HG03135 (cell line): ENCODE data around the gene MTFR1L.
"Not testable (repeated sequence)": the region's sequence is repeated elsewhere in the genome, so short reads cannot be mapped to it uniquely, and the experiment has no call there.

Source experiments
- ATAC-seq: cut with Tn5 transposase; IDR thresholded peaks from one replicate; pipeline ENCODE4 v1.9.1; 2021; ENCODE audit warnings: mild to moderate bottlenecking, moderate library complexity; ENCODE audit not compliant: unreplicated experiment

Gene MTFR1L

GRCh38 chr1:25821630-25822091, 1.9 kb downstream of the MTFR1L start:
- ATAC-seq = no peak

GRCh38 chr1:25825605-25826004, 5.9 kb downstream of the MTFR1L start:
- no peak for ATAC-seq

- ATAC-seq = no peak
Observed at GRCh38 chr1:25826571-25826970, 6.8 kb downstream of the MTFR1L start.

GRCh38 chr1:25828491-25828890, 8.7 kb downstream of the MTFR1L start:
- no peak for ATAC-seq

- ATAC-seq = no peak
Observed at GRCh38 chr1:25829046-25829445, 9.3 kb downstream of the MTFR1L start.

GRCh38 chr1:25831569-25832196, 11.9 kb downstream of the MTFR1L start:
- no peak for ATAC-seq

GRCh38 chr1:25832336-25833037, 12.7 kb downstream of the MTFR1L start:
- ATAC-seq = no peak

- ATAC-seq = no peak
Observed at GRCh38 chr1:25833158-25833557, 13.4 kb downstream of the MTFR1L start.

- ATAC-seq = no peak
Observed at GRCh38 chr1:25834894-25835293, 15.1 kb downstream of the MTFR1L start.

- no peak for ATAC-seq
Observed at GRCh38 chr1:25836695-25837094, 16.9 kb downstream of the MTFR1L start.

- ATAC-seq = no peak
Observed at GRCh38 chr1:25837262-25837875, 17.6 kb downstream of the MTFR1L start.

GRCh38 chr1:25839808-25840207, 20.1 kb downstream of the MTFR1L start:
- ATAC-seq = not testable (repeated sequence)

GRCh38 chr1:25843483-25843882, 23.7 kb downstream of the MTFR1L start:
- ATAC-seq = no peak

GRCh38 chr1:25844536-25845337, 25.0 kb downstream of the MTFR1L start:
- no peak for ATAC-seq

GRCh38 chr1:25845664-25846063, 25.9 kb downstream of the MTFR1L start:
- no peak for ATAC-seq

- no peak for ATAC-seq
Observed at GRCh38 chr1:25847929-25848328, 28.2 kb downstream of the MTFR1L start.

GRCh38 chr1:25848531-25848930, 28.8 kb downstream of the MTFR1L start:
- no peak for ATAC-seq

- ATAC-seq = no peak
Observed at GRCh38 chr1:25854554-25854953, 34.8 kb downstream of the MTFR1L start.

GRCh38 chr1:25856856-25857255, 37.1 kb downstream of the MTFR1L start:
- ATAC-seq = no peak

GRCh38 chr1:25858494-25858893, 38.7 kb downstream of the MTFR1L start:
- ATAC-seq = no peak
